22Rv1 (cell line): Measurements from ENCODE around the gene ESYT3.

ENCODE experiments used
- H3K27ac ChIP-seq: fragments of 450-650 bp; 2 replicates; pipeline ENCODE4 v1.5.1; 2017
- ZFX ChIP-seq: fragments of 450-650 bp; IDR thresholded peaks from 2 replicates; pipeline ENCODE4 v1.6.1; 2017; ENCODE audit warnings: antibody characterized with exemption, borderline replicate concordance
- TF ChIP-seq, protein P1 (sequence below): fragments of 450-650 bp; IDR thresholded peaks from 2 replicates; pipeline ENCODE4 v1.5.1; 2017; ENCODE audit warnings: mild to moderate bottlenecking

The ESYT3 gene

DNA sequence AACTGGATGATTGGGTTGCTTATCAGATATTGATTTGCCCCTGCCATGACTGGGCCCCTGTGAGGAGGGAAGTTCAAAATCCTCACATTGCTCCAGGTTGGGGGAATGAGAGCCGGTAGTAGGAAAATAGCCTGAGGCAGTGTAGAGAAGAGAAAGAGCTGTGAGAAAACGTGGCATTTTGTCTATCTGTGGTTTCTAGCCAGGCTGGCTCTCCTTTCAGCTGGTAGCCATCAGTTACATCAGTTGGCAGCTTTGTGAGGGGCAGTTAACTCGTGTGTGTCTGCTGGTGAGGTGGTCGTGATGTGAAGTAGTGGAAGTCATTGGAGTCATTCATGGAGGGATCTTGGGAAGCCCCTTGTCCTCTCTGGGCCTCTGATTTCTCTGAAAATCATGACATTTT lies 5.2 kb downstream of the ESYT3 start:
- no peak overlapping the region for H3K27ac ChIP-seq
- TF ChIP-seq, protein P1, sequence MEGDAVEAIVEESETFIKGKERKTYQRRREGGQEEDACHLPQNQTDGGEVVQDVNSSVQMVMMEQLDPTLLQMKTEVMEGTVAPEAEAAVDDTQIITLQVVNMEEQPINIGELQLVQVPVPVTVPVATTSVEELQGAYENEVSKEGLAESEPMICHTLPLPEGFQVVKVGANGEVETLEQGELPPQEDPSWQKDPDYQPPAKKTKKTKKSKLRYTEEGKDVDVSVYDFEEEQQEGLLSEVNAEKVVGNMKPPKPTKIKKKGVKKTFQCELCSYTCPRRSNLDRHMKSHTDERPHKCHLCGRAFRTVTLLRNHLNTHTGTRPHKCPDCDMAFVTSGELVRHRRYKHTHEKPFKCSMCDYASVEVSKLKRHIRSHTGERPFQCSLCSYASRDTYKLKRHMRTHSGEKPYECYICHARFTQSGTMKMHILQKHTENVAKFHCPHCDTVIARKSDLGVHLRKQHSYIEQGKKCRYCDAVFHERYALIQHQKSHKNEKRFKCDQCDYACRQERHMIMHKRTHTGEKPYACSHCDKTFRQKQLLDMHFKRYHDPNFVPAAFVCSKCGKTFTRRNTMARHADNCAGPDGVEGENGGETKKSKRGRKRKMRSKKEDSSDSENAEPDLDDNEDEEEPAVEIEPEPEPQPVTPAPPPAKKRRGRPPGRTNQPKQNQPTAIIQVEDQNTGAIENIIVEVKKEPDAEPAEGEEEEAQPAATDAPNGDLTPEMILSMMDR = no peak
- TF ChIP-seq ZFX = no peak

- TF ChIP-seq ZFX = no peak
- TF ChIP-seq, protein P1 = no peak
- no peak overlapping the region for H3K27ac ChIP-seq
These were observed 5.7 kb downstream of the ESYT3 start for GRCh38 chr3:138440121-138440521.

GRCh38 chr3:138440596-138440995 lies 6.2 kb downstream of the ESYT3 start:
- no peak overlapping the region for H3K27ac ChIP-seq
- TF ChIP-seq ZFX = no peak

- no peak overlapping the region for H3K27ac ChIP-seq
- TF ChIP-seq ZFX = no peak
- TF ChIP-seq, protein P1 = no peak
These were observed 6.8 kb downstream of the ESYT3 start for GRCh38 chr3:138441256-138441655.

DNA sequence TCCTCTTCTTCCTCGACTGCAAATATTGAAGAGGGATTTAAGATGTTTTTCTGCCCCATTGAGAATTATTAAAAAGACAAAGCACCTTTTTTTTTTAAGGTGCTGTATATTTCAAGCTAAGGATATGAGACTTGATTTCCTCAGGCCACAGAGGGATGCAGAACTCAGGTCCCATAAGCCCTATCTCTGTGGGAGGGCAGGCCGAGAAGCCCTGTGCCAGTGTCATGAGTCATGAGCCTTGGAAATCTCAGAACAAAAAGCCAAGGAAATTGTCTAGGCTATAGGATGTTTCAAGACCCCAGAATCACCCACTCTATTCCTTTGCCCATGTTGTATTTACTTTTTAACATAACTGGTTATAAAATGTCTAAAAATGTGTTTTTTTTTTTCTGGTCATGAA lies 7.3 kb downstream of the ESYT3 start:
- H3K27ac ChIP-seq = no peak overlapping the region
- TF ChIP-seq, protein P1 = no peak
- no peak for TF ChIP-seq ZFX

DNA sequence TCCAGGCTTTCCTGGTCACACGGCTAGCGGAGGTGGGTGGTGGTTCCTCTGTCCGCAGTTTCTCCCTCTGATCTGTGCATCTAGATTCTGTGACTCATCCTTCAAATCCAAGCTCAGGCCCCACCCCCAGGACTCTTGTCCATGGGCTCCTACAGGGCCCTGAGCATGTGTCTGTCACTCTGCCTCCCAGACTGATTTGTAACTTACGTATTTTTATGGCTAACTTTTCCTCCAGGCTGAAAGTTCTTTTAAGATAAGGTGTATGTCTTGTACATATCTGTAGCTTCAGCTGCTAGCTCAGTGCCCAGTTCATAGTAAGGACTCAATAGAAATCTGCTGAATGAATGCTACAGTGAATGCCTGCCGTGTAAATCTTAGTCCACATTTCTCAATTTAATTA lies 8.0 kb downstream of the ESYT3 start:
- no peak for TF ChIP-seq ZFX
- TF ChIP-seq, protein P1 = no peak
- H3K27ac ChIP-seq = no peak overlapping the region

DNA sequence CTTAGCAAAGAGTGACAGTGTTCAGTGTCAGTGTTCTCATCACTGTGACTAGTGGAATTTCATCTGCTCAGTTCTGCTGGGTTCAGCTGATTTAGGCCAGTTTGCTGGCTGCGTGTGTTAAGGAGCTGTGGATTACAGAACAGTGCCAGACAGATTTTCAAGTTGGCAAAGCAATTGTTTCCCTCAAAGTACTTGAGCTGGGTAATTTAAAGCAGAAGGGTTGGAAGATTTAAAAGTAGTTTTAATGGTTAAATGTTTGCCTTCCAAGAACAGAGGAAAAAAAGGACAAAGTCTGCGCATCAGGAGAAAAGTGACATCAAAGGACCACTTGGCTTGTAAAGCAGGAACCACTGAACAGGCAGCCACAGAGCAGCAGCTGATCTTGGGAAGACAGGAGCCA lies 8.7 kb downstream of the ESYT3 start:
- H3K27ac ChIP-seq = no peak overlapping the region

GRCh38 chr3:138443521-138444503 lies 9.4 kb downstream of the ESYT3 start:
- H3K27ac ChIP-seq = no peak overlapping the region
- no peak for TF ChIP-seq ZFX
- TF ChIP-seq, protein P1 = no peak

More for the DNA sequence above, 8.7 kb downstream of the ESYT3 start:
- TF ChIP-seq ZFX = no peak
